NB4 (cell line): Measurements from ENCODE around the gene NPHP4.

Experiments
- DNase-seq: peaks from one replicate; pipeline ENCODE4 v3.0.0; 2010; ENCODE audit warnings: low read depth
- H3K4me3 ChIP-seq: one replicate; pipeline ENCODE4 v1.5.1; 2011; ENCODE audit warnings: mild to moderate bottlenecking, low read depth, low read length, moderate library complexity
- MYC ChIP-seq: IDR thresholded peaks from 2 replicates; pipeline ENCODE4 v1.6.1; 2011; ENCODE audit warnings: low read depth, low read length
- POLR2A ChIP-seq: IDR thresholded peaks from 2 replicates; pipeline ENCODE4 v1.6.1; 2011; ENCODE audit warnings: mild to moderate bottlenecking; ENCODE audit not compliant: insufficient read length; ENCODE audit errors: extremely low read depth
- TF ChIP-seq, protein P1 (sequence below): IDR thresholded peaks from one replicate; pipeline ENCODE4 v1.5.1; 2012; ENCODE audit warnings: low read depth, low read length
- TF ChIP-seq, protein P2 (sequence below): IDR thresholded peaks from 2 replicates; pipeline ENCODE4 v1.6.1; 2011; ENCODE audit warnings: low read depth, low read length

Gene NPHP4

GRCh38 chr1:5822726-5823125 lies 169.5 kb downstream of the NPHP4 start:
- no peak overlapping the region for H3K4me3 ChIP-seq
- TF ChIP-seq, protein P1, sequence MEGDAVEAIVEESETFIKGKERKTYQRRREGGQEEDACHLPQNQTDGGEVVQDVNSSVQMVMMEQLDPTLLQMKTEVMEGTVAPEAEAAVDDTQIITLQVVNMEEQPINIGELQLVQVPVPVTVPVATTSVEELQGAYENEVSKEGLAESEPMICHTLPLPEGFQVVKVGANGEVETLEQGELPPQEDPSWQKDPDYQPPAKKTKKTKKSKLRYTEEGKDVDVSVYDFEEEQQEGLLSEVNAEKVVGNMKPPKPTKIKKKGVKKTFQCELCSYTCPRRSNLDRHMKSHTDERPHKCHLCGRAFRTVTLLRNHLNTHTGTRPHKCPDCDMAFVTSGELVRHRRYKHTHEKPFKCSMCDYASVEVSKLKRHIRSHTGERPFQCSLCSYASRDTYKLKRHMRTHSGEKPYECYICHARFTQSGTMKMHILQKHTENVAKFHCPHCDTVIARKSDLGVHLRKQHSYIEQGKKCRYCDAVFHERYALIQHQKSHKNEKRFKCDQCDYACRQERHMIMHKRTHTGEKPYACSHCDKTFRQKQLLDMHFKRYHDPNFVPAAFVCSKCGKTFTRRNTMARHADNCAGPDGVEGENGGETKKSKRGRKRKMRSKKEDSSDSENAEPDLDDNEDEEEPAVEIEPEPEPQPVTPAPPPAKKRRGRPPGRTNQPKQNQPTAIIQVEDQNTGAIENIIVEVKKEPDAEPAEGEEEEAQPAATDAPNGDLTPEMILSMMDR = no peak
- TF ChIP-seq, protein P2, sequence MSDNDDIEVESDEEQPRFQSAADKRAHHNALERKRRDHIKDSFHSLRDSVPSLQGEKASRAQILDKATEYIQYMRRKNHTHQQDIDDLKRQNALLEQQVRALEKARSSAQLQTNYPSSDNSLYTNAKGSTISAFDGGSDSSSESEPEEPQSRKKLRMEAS = no peak
- DNase-seq = no peak

- no peak for DNase-seq
- TF ChIP-seq, protein P2 = no peak
- TF ChIP-seq, protein P1 = no peak
- TF ChIP-seq MYC (no peak), POLR2A (no peak)
- no peak overlapping the region for H3K4me3 ChIP-seq
Measured at GRCh38 chr1:5822266-5822665, 170.0 kb downstream of the NPHP4 start.

DNA sequence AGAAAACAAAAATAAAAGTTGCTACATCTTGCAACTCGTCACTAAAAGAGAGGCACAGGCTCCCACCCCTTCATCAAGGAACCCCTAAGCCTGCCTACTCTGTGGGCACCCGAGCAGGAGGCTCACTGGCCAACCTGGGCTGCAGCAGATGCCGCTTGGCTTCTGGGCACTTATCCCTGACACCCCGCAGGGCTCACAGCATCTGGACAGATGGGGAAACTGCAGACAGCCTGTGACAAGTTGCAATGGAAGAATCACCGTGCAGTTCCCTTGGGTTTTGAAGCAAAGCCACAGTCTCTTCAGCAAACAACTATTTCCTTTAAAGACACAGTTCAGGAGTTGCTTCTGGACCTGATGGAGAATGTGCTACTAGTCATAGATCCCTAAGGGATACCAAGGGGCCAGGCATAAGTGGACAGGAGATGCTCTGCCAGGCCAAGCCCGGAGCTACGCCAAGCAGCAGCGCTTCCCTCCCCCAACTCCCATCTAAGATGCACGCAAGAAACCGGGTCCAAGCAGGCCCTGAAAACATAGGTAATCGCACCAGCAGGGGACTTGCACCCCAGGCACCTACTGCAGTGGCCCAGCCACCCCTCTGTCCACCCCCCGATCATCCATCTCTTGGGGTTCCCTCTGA lies 170.6 kb downstream of the NPHP4 start:
- DNase-seq = peak; percentile 20
- no peak overlapping the region for H3K4me3 ChIP-seq
- TF ChIP-seq, protein P2 = no peak
- TF ChIP-seq MYC (no peak), POLR2A (no peak)
- TF ChIP-seq, protein P1 = no peak

DNA sequence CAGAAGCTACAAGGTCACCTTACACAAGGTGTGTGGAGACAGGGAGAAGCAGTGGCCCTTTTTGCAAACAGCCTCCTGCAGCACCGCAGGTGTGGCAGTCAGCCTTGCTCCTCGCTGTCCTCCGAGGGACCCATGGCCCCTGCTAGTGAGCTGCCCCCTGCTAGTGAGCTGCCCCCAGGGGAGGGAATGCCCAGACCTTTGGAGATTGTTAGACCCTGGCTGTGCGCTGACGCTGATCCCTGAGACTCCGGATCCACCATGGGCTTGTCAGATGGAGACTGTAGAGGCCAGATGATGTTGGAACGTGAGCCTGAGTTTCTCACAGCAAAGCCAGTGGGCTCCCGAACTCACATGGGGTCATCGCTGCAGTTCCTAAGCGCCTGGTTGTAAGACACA lies 172.2 kb downstream of the NPHP4 start:
- no peak overlapping the region for H3K4me3 ChIP-seq
- no peak for TF ChIP-seq MYC
- TF ChIP-seq, protein P2 = no peak
- TF ChIP-seq POLR2A = no peak
- TF ChIP-seq, protein P1 = no peak
- no peak for DNase-seq

DNA sequence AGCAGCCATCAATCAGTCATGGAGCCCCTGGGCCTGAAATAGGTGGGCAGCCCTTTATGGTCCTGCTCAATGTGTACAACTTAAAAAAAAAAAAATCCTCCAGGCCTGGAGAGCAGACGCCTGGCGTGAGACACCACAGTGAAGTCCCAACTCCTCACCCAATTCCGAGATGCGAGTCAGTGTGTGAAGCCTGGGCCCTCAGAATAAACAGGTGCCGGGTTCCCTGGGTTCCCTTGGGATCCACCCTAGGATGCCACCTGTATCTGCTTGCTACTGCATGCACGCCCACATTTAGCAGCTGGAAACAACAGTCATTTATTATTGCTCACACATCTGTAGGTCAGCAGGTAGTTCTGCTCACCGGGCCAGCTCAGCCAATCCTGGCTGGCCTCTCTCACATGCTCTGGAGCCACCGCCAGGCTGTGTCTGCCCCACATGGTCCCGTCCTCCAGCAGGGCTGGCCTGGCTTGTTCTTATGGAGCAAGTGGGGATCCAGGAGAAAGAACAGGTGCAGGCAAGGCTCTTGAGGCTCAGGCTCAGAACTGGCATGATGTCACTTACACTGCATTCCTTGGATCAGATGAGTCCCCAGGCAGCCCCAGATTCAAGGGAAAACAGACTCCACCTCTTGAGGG lies 172.7 kb downstream of the NPHP4 start:
- no peak for DNase-seq
- TF ChIP-seq MYC (no peak), POLR2A (no peak)
- TF ChIP-seq, protein P1 = no peak
- TF ChIP-seq, protein P2 = no peak
- H3K4me3 ChIP-seq = no peak overlapping the region

DNA sequence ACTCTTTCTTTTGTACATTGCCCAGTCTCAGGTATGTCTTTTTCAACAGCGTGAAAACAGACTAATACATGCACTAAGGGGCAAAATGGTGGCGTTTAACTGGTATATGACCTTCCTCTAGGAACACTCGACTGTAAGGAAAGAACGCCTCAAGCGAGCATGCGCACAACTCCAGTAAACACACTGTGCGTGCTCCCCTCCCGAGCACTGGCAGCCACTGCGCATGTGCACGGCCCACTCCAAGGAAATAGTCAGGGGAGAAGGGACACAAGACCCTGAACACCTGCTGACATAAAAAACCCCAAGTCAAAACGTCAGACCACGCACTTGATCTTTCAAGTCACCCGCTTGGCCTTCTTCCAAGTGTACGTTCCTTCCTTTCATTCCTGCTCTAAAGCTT lies 173.5 kb downstream of the NPHP4 start:
- no peak for DNase-seq
- no peak overlapping the region for H3K4me3 ChIP-seq
- TF ChIP-seq, protein P2 = no peak
- TF ChIP-seq POLR2A = no peak
- no peak for TF ChIP-seq MYC
- TF ChIP-seq, protein P1 = no peak
